ENCODE results near the gene TMSB15A.
A peak's percentile ranks its signal among the peaks of the same experiment; 100 is the strongest.
"Not testable (repeated sequence)": the region's sequence is repeated elsewhere in the genome, so short reads cannot be mapped to it uniquely, and the experiment has no call there.

TMSB15A gene

GRCh38 chrX:102515975-102516941 lies at the start of gene TMSB15A:
TSS of gene TMSB15A (minus strand) at chrX:102516739.
- peak in 1 of 2 donors; percentile 25 for DNase-seq (ENCODE audit: extremely low read depth in 1 of 2, low read depth in 1 of 2)

DNA sequence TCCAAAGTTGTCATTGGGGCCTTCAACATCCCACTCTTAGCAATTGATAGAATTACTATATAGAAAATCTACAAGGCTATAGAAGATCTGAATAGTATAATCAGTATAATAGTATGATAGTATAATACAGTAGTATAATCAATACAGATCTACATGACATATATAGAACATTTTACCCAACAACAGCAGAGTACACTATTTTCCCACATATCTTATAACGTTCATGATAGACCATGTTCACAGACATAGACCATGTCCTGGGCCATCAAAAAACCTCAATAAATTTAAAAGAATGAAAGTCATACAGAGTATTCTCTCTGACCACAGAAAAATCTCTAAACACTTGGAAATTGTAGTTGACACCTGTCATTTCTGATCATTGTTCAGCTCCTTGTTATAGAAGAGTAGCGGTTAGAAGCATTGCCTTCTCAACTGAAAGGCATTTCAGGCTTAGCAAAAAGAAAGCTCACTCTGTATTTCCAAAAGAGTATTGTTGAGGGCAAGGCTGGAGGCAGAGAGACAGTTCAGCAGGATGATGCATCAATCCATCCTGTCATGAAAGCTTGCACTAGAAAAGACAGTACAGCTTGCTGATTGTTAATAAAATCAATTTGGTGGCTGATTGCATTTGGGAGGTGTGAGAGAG lies 44.0 kb upstream of the TMSB15A start:
- DNase-seq (ENCODE audit: extremely low read depth in 1 of 2, low read depth in 1 of 2): no peak

- no peak for DNase-seq (ENCODE audit: extremely low read depth in 1 of 2, low read depth in 1 of 2)
Observed at GRCh38 chrX:102558607-102559006, 42.1 kb upstream of the TMSB15A start.

GRCh38 chrX:102548231-102548630 lies 31.7 kb upstream of the TMSB15A start:
- DNase-seq (ENCODE audit: extremely low read depth in 1 of 2, low read depth in 1 of 2): no peak

- DNase-seq (ENCODE audit: extremely low read depth in 1 of 2, low read depth in 1 of 2): no peak
Observed at GRCh38 chrX:102546828-102547493, 30.4 kb upstream of the TMSB15A start.

DNA sequence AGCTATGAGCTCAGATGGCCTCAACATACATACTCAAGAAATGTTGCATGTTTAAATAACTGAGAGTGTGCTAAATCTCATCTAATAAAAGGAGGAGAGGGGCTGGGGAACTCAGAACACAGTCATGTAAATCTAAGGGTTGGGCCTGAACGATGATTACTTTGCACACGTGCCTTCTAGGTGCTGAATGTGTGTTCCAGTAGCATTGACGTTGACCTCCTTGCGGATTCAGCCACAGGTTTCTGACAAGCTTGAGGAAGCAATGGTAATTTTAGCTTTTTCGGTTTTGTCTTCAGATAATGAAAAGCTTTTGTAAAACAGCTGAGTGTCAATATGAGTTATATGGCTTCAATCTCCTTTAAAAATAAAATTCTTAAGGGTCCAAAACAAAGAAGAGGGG lies 29.6 kb upstream of the TMSB15A start:
- DNase-seq (ENCODE audit: extremely low read depth in 1 of 2, low read depth in 1 of 2): not testable (repeated sequence)

DNA sequence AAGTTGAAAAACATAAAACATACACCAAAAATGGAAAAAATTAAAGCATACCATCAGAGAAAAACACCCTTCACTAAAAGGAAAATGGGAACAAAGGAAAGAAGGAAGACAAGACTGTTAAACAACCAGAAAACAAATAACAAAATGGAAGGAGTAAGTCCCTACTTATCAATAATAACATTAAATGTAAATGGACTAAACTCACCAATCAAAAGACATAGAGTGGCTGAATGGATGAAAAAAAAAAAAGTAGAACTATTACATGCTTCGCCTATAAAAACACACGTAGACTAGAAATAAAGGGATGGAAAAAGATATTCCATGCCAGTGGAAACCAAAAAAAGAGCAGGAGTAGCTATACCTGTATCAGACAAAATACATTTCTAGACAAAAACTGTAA lies 19.4 kb upstream of the TMSB15A start:
- DNase-seq (ENCODE audit: extremely low read depth in 1 of 2, low read depth in 1 of 2): no peak

- no peak for DNase-seq (ENCODE audit: extremely low read depth in 1 of 2, low read depth in 1 of 2)
Observed at GRCh38 chrX:102517326-102517725, 787 bp upstream of the TMSB15A start.

- no peak for DNase-seq (ENCODE audit: extremely low read depth in 1 of 2, low read depth in 1 of 2)
Observed at GRCh38 chrX:102514536-102514935, 2.0 kb downstream of the TMSB15A start.

DNA sequence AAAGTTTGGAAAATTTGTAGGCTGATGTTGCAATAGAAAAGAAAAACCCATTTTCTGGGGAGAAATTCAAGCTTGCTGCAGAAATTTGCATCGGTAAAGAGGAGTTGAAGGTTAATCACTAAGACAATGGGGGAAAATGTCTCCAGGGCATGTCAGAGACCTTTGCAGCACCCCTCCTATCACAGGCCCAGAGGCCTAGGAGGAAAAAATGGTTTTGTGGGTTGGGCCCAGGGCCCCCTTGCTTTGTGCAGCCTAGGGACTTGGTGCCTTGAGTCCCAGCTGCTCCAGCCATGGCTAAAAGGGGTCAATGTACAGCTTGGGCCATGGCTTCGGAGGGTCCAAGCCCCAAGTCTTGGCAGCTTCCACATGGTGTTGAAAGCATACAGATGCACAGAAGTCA lies 17.8 kb downstream of the TMSB15A start:
- DNase-seq (ENCODE audit: extremely low read depth in 1 of 2, low read depth in 1 of 2): no peak

DNA sequence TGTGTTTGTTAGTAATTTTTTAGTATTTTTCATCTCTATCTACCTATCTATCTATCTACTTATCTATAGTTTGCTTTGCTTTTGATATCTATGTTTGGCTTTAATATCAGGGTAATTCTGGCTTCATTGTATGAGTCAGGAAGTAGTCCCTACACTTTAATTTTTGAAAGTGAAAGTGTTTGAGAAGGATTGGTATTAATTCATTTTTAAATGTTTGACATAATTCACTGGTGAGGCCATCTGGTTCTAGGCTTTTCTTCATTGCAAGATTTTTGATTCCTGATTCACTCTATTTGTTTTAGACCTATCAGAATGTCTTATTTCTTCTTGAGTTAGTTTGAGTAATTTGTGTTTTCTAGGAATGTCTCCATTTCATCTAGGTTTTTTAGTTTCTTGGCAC lies 24.8 kb downstream of the TMSB15A start:
- no peak for DNase-seq (ENCODE audit: extremely low read depth in 1 of 2, low read depth in 1 of 2)

DNA sequence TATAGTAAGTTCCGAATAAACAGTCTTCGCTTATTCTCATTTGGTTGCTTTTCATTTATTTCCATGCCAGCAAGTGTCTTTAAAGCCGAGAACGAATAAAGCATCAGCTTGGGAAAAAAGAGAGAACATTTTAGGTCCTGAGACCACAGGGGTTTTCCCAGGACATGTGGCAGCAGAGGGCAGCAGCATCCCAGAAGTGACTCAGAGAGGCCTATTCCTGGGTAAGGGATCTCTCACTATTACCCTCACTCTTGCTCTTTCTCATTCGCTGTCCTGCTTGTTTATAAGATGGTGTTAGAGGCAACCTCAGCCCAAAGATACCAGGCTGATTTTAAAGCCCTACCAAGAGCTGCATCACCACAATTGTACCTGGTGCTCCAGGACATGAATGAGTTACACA lies 37.8 kb downstream of the TMSB15A start:
- DNase-seq (ENCODE audit: extremely low read depth in 1 of 2, low read depth in 1 of 2): not testable (repeated sequence)

DNA sequence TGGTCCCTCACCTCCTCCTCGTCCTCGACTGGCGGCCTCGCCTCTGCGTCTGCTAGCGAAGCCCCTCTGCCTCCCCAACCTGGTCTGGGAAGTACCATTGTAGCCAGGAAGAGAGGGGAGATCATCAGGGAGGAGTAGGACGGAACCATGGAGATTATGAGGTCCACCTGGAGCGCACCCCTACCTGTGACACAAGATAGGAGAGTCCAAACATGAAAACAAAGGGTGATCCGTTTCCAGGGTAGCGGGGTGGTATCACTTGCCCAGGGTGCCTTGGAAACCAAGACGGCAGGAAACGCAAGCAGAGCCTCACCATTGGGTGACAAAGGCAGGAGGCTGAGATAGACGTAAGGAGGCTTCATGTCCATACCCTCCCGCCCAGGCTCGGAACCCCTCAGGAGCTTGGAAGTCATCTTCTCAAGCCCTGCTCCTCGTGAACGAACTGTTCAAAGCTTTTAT lies 44.7 kb downstream of the TMSB15A start, which contains the start of gene TCP11X2:
Gene TCP11X2 (minus strand): TSS at position 51 of the 459 bp plus-strand sequence.
- DNase-seq (ENCODE audit: extremely low read depth in 1 of 2, low read depth in 1 of 2): not testable (repeated sequence)

- not testable (repeated sequence) for DNase-seq (ENCODE audit: extremely low read depth in 1 of 2, low read depth in 1 of 2)
Observed at GRCh38 chrX:102470215-102470614, 46.3 kb downstream of the TMSB15A start.
